GM23338 (cell line): ENCODE measurements around the gene ARF1. TPM values are rescaled to one million over a fixed set of nuclear protein-coding genes. Genes with fewer than 3 reads are reported as not detected.
A peak's percentile ranks its signal among the peaks of the same experiment; 100 is the strongest.

Experiments used
- ATAC-seq: fragments of 200-7000 bp; cut with Tn5 transposase; 3 replicates; pipeline ENCODE4 v1.9.1; 2020
- DNase-seq: peaks from one replicate; pipeline ENCODE4 v3.0.0-alpha.2; 2015; ENCODE audit warnings: low spot score
- H2AFZ ChIP-seq: fragments of 200-600 bp; sonication (generic); 2 replicates; pipeline ENCODE4 v1.8.0; 2016; ENCODE audit warnings: antibody characterized with exemption, mild to moderate bottlenecking, moderate library complexity
- H3F3A ChIP-seq: fragments of 200-600 bp; sonication (generic); replicated peaks from 2 replicates; pipeline ENCODE4 v1.8.0; 2017; ENCODE audit warnings: antibody characterized with exemption, mixed run types, low read depth
- H3K27ac ChIP-seq: fragments of 200-600 bp; sonication (generic); 2 replicates; pipeline ENCODE4 v1.6.1; 2016; ENCODE audit warnings: low read depth
- H3K27me3 ChIP-seq: fragments of 200-600 bp; sonication (generic); 2 replicates; pipeline ENCODE4 v1.8.0; 2016; ENCODE audit warnings: mild to moderate bottlenecking, mixed run types, moderate library complexity; ENCODE audit not compliant: insufficient read depth
- H3K36me3 ChIP-seq: fragments of 200-600 bp; sonication (generic); 2 replicates; pipeline ENCODE4 v1.8.0; 2016; ENCODE audit warnings: mild to moderate bottlenecking; ENCODE audit not compliant: insufficient read depth
- H3K4me1 ChIP-seq: fragments of 200-600 bp; sonication (generic); 2 replicates; pipeline ENCODE4 v1.8.0; 2016; ENCODE audit warnings: mild to moderate bottlenecking, moderate library complexity; ENCODE audit not compliant: insufficient read depth
- H3K4me2 ChIP-seq: fragments of 200-600 bp; sonication (generic); 2 replicates; pipeline ENCODE4 v1.7.1; 2017; ENCODE audit warnings: mixed run types
- H3K4me3 ChIP-seq: fragments of 200-600 bp; sonication (generic); 2 replicates; pipeline ENCODE4 v1.6.1; 2016; ENCODE audit warnings: mixed run types
- H3K79me2 ChIP-seq: fragments of 200-600 bp; sonication (generic); replicated peaks from 2 replicates; pipeline ENCODE4 v1.8.0; 2017; ENCODE audit warnings: mild to moderate bottlenecking; ENCODE audit not compliant: insufficient read depth
- H3K9me2 ChIP-seq: fragments of 200-600 bp; sonication (generic); 2 replicates; pipeline ENCODE4 v1.8.0; 2017; ENCODE audit not compliant: insufficient read depth
- H4K20me1 ChIP-seq: fragments of 200-600 bp; sonication (generic); replicated peaks from 2 replicates; pipeline ENCODE4 v1.8.0; 2017; ENCODE audit warnings: mild to moderate bottlenecking; ENCODE audit not compliant: insufficient read depth
- H3K27ac Mint-ChIP-seq: 2 replicates; pipeline ENCODE4 v1.8.0; 2020; ENCODE audit warnings: inconsistent platforms, mild to moderate bottlenecking, moderate library complexity, mixed read lengths
- H3K27me3 Mint-ChIP-seq: 3 replicates; pipeline ENCODE4 v1.8.0; 2022; ENCODE audit warnings: low read depth, mild to moderate bottlenecking, moderate library complexity, mixed read lengths, inconsistent platforms; ENCODE audit not compliant: insufficient read depth, poor library complexity
- H3K36me3 Mint-ChIP-seq: 3 replicates; pipeline ENCODE4 v1.8.0; 2021; ENCODE audit warnings: low read depth, mild to moderate bottlenecking, inconsistent platforms, moderate library complexity, mixed read lengths
- H3K4me1 Mint-ChIP-seq: 3 replicates; pipeline ENCODE4 v1.8.0; 2020; ENCODE audit warnings: mild to moderate bottlenecking, inconsistent platforms, mixed read lengths
- H3K4me3 Mint-ChIP-seq: 3 replicates; pipeline ENCODE4 v1.8.0; 2021; ENCODE audit warnings: moderate library complexity, mild to moderate bottlenecking, inconsistent platforms, mixed read lengths
- H3K9me3 Mint-ChIP-seq: 3 replicates; pipeline ENCODE4 v1.8.0; 2020; ENCODE audit warnings: moderate library complexity, mild to moderate bottlenecking, inconsistent platforms, mixed read lengths
- EZH2 ChIP-seq: fragments of 200-600 bp; sonication (generic); IDR thresholded peaks from one replicate; pipeline ENCODE4 v1.8.0; 2017; ENCODE audit warnings: antibody characterized with exemption, mild to moderate bottlenecking, low read depth; ENCODE audit not compliant: unreplicated experiment
- EZH2phosphoT487 ChIP-seq: fragments of 200-600 bp; sonication (generic); IDR thresholded peaks from one replicate; pipeline ENCODE4 v1.8.1; 2018; ENCODE audit warnings: antibody characterized with exemption; ENCODE audit not compliant: unreplicated experiment
- JUNB ChIP-seq: IDR thresholded peaks from one replicate; pipeline ENCODE4 v1.6.1; 2016; ENCODE audit warnings: antibody characterized with exemption; ENCODE audit not compliant: unreplicated experiment
- NANOG ChIP-seq: IDR thresholded peaks from 2 replicates; pipeline ENCODE4 v1.6.1; 2016; ENCODE audit warnings: antibody characterized with exemption, borderline replicate concordance
- POLR2AphosphoS5 ChIP-seq: IDR thresholded peaks from 2 replicates; pipeline ENCODE4 v1.6.1; 2016; ENCODE audit warnings: antibody characterized with exemption, low read depth
- STAT1 ChIP-seq: IDR thresholded peaks from one replicate; pipeline ENCODE4 v1.6.1; 2016; ENCODE audit warnings: antibody characterized with exemption; ENCODE audit not compliant: unreplicated experiment
- ZNF114 ChIP-seq: fragments of 250-450 bp; sonication (Bioruptor Pico); IDR thresholded peaks from 2 replicates; pipeline ENCODE4 v1.5.0; 2020; ENCODE audit warnings: mild to moderate bottlenecking, moderate library complexity
- ZNF331 ChIP-seq: fragments of 250-450 bp; sonication (Bioruptor Pico); IDR thresholded peaks from 2 replicates; pipeline ENCODE4 v1.5.0; 2020; ENCODE audit warnings: low read depth, mild to moderate bottlenecking, moderate library complexity
- polyA plus RNA-seq: library from polyadenylated mRNA; unstranded; fragments of >200 nt; fragmentation: Nextera tagmentation; extraction: Ambion mirVana; gene quantifications from 2 replicates; pipeline ENCODE4 v1.2.1, GENCODE V29; 2016
- total RNA-seq: library from RNA; depleted of rRNA; stranded (reverse); fragments of >200 nt; shearing (Covaris generic); gene quantifications from 2 replicates; pipeline ENCODE4 v1.2.3, GENCODE V29; 2014
- TF ChIP-seq, protein P1 (sequence below): IDR thresholded peaks from 2 replicates; pipeline ENCODE4 v1.6.1; 2016; ENCODE audit warnings: antibody characterized with exemption
- TF ChIP-seq, protein P2 (sequence below), 2 experiments: fragments of 200-600 bp in 1 of 2; sonication (generic) in 1 of 2; conservative IDR thresholded peaks; 2 replicates each; pipeline versions ENCODE4 v1.5.1 to v1.6.1; 2016 to 2017; ENCODE audit warnings: antibody characterized with exemption in 2 of 2, low read depth in 2 of 2, mild to moderate bottlenecking in 2 of 2, moderate library complexity in 1 of 2
- TF ChIP-seq, protein P3 (sequence below): fragments of 250-450 bp; sonication (Bioruptor Pico); IDR thresholded peaks from 2 replicates; pipeline ENCODE4 v1.5.0; 2020; ENCODE audit warnings: mild to moderate bottlenecking, moderate library complexity

The ARF1 gene
- total and polyA plus RNA-seq, 2 experiments from 2014 or later: 210 to 306 TPM

DNA sequence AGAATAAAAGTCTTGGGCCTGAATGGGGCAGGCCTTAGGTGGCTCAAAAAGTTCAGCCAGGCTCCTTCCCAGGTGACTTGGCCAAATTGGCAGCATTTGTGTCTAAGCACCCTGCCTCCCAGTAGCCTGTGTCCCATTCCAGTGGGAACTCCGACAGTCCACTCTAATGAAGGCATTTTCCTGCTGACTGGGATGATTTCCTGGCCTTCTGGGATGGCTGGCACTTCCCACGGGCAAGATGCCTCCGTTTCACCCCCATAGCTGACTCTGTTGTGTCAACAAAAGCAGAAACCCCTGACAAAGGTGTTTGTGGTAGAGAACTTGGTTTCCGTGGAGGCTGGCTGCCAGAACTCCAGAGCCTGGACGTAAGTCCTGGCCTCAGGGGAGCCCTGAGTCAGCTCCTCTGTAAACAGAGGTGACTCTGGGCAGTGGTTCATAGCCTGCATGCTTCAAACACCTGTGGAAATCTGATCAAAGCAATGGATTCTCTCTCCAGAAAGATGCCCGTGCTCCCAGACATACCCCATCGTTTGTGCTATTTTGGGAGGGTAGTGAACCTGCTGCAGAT is 39.1 kb upstream of the ARF1 start:
- Mint-ChIP-seq H3K4me3 (no peak overlapping the region), H3K36me3 (no peaks in the 10 kb centered on the region), H3K27ac (no peak overlapping the region), H3K9me3 (no peaks in the 10 kb centered on the region), H3K27me3 (peaks cover 40% of the 10 kb centered on the region), H3K4me1 (peaks cover 4% of the 10 kb centered on the region; the same call in 1 of the 3 replicates)
- H2AFZ ChIP-seq: no peak overlapping the region
- no peaks in the 10 kb centered on the region for H3K4me1 ChIP-seq
- H4K20me1 ChIP-seq: no peaks in the 10 kb centered on the region; the same call in 1 of the 2 replicates
- DNase-seq: no peak
- no peak overlapping the region for H3K27ac ChIP-seq
- H3K27me3 ChIP-seq: peaks cover 68% of the 10 kb centered on the region
- no peaks in the 10 kb centered on the region for H3F3A ChIP-seq
- ATAC-seq: no peak
- H3K4me3 ChIP-seq: no peak overlapping the region
- H3K4me2 ChIP-seq: no peak overlapping the region
- TF ChIP-seq, protein P1, sequence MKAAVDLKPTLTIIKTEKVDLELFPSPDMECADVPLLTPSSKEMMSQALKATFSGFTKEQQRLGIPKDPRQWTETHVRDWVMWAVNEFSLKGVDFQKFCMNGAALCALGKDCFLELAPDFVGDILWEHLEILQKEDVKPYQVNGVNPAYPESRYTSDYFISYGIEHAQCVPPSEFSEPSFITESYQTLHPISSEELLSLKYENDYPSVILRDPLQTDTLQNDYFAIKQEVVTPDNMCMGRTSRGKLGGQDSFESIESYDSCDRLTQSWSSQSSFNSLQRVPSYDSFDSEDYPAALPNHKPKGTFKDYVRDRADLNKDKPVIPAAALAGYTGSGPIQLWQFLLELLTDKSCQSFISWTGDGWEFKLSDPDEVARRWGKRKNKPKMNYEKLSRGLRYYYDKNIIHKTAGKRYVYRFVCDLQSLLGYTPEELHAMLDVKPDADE: no peak
- no peak for TF ChIP-seq ZNF114
- TF ChIP-seq, protein P2, sequence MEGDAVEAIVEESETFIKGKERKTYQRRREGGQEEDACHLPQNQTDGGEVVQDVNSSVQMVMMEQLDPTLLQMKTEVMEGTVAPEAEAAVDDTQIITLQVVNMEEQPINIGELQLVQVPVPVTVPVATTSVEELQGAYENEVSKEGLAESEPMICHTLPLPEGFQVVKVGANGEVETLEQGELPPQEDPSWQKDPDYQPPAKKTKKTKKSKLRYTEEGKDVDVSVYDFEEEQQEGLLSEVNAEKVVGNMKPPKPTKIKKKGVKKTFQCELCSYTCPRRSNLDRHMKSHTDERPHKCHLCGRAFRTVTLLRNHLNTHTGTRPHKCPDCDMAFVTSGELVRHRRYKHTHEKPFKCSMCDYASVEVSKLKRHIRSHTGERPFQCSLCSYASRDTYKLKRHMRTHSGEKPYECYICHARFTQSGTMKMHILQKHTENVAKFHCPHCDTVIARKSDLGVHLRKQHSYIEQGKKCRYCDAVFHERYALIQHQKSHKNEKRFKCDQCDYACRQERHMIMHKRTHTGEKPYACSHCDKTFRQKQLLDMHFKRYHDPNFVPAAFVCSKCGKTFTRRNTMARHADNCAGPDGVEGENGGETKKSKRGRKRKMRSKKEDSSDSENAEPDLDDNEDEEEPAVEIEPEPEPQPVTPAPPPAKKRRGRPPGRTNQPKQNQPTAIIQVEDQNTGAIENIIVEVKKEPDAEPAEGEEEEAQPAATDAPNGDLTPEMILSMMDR (conservative IDR thresholded peaks at IDR 0.05; ENCODE audit: low read depth in 2 of 2): no peak
- no peak for TF ChIP-seq STAT1
- no peak for TF ChIP-seq POLR2AphosphoS5
- H3K9me2 ChIP-seq: peaks cover 15% of the 10 kb centered on the region
- H3K79me2 ChIP-seq: no peaks in the 10 kb centered on the region
- no peaks in the 10 kb centered on the region for H3K36me3 ChIP-seq

GRCh38 chr1:228044961-228045360 is 37.5 kb upstream of the ARF1 start:
- Mint-ChIP-seq H3K36me3 (no peaks in the 10 kb centered on the region), H3K4me3 (no peak overlapping the region), H3K9me3 (no peaks in the 10 kb centered on the region), H3K4me1 (peaks cover 4% of the 10 kb centered on the region; the same call in 1 of the 3 replicates), H3K27ac (no peak overlapping the region), H3K27me3 (peaks cover 30% of the 10 kb centered on the region)
- no peak overlapping the region for H3K4me2 ChIP-seq
- no peak overlapping the region for H2AFZ ChIP-seq
- no peaks in the 10 kb centered on the region for H3K4me1 ChIP-seq
- H3F3A ChIP-seq: no peaks in the 10 kb centered on the region
- no peak overlapping the region for H3K4me3 ChIP-seq
- H3K9me2 ChIP-seq: peaks cover 15% of the 10 kb centered on the region
- no peak overlapping the region for H3K27ac ChIP-seq
- ATAC-seq: peak; percentile 52
- H3K27me3 ChIP-seq: peaks cover 63% of the 10 kb centered on the region
- no peaks in the 10 kb centered on the region; the same call in 1 of the 2 replicates for H4K20me1 ChIP-seq
- no peaks in the 10 kb centered on the region for H3K36me3 ChIP-seq
- H3K79me2 ChIP-seq: no peaks in the 10 kb centered on the region
- no peak for DNase-seq
- TF ChIP-seq JUNB: no peak
- no peak for TF ChIP-seq POLR2AphosphoS5
- no peak for TF ChIP-seq EZH2phosphoT487
- no peak for TF ChIP-seq ZNF114
- TF ChIP-seq EZH2: no peak
- TF ChIP-seq, protein P3, sequence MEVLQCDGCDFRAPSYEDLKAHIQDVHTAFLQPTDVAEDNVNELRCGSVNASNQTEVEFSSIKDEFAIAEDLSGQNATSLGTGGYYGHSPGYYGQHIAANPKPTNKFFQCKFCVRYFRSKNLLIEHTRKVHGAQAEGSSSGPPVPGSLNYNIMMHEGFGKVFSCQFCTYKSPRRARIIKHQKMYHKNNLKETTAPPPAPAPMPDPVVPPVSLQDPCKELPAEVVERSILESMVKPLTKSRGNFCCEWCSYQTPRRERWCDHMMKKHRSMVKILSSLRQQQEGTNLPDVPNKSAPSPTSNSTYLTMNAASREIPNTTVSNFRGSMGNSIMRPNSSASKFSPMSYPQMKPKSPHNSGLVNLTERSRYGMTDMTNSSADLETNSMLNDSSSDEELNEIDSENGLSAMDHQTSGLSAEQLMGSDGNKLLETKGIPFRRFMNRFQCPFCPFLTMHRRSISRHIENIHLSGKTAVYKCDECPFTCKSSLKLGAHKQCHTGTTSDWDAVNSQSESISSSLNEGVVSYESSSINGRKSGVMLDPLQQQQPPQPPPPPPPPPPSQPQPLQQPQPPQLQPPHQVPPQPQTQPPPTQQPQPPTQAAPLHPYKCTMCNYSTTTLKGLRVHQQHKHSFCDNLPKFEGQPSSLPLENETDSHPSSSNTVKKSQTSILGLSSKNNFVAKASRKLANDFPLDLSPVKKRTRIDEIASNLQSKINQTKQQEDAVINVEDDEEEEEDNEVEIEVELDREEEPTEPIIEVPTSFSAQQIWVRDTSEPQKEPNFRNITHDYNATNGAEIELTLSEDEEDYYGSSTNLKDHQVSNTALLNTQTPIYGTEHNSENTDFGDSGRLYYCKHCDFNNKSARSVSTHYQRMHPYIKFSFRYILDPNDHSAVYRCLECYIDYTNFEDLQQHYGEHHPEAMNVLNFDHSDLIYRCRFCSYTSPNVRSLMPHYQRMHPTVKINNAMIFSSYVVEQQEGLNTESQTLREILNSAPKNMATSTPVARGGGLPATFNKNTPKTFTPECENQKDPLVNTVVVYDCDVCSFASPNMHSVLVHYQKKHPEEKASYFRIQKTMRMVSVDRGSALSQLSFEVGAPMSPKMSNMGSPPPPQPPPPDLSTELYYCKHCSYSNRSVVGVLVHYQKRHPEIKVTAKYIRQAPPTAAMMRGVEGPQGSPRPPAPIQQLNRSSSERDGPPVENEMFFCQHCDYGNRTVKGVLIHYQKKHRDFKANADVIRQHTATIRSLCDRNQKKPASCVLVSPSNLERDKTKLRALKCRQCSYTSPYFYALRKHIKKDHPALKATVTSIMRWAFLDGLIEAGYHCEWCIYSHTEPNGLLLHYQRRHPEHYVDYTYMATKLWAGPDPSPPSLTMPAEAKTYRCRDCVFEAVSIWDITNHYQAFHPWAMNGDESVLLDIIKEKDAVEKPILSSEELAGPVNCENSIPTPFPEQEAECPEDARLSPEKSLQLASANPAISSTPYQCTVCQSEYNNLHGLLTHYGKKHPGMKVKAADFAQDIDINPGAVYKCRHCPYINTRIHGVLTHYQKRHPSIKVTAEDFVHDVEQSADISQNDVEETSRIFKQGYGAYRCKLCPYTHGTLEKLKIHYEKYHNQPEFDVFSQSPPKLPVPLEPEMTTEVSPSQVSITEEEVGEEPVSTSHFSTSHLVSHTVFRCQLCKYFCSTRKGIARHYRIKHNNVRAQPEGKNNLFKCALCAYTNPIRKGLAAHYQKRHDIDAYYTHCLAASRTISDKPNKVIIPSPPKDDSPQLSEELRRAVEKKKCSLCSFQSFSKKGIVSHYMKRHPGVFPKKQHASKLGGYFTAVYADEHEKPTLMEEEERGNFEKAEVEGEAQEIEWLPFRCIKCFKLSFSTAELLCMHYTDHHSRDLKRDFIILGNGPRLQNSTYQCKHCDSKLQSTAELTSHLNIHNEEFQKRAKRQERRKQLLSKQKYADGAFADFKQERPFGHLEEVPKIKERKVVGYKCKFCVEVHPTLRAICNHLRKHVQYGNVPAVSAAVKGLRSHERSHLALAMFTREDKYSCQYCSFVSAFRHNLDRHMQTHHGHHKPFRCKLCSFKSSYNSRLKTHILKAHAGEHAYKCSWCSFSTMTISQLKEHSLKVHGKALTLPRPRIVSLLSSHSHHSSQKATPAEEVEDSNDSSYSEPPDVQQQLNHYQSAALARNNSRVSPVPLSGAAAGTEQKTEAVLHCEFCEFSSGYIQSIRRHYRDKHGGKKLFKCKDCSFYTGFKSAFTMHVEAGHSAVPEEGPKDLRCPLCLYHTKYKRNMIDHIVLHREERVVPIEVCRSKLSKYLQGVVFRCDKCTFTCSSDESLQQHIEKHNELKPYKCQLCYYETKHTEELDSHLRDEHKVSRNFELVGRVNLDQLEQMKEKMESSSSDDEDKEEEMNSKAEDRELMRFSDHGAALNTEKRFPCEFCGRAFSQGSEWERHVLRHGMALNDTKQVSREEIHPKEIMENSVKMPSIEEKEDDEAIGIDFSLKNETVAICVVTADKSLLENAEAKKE (CRISPR knock-in tag): no peak
- TF ChIP-seq ZNF331: no peak
- TF ChIP-seq, protein P1: no peak
- no peak for TF ChIP-seq NANOG
- TF ChIP-seq STAT1: no peak
